Fibroblast of the conjunctiva (primary cell): Measurements from ENCODE around the gene FCER1G.
A peak's percentile ranks its signal among the peaks of the same experiment; 100 is the strongest.

Experiments used
- DNase-seq: peaks from one replicate; pipeline ENCODE4 v3.0.0-alpha.2; 2010; ENCODE audit warnings: low read depth

FCER1G gene

DNA sequence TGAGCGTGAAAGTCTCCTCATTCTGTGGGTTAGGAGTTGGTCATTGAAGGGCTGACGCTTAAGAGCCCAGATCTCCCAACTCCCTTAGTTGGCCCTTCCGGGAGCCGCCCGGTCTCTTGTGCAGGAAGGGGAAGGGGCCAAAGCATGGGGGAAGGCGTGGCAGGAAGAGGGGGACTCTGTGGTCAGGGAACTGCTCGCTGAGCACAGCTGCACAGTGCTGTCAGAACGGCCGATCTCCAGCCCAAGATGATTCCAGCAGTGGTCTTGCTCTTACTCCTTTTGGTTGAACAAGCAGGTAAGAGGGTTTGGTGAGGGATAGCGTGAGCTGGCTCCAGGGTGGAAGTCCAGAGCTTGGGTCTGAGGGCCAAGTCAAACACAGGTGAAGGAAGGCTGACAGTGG, at the start of gene FCER1G:
TSS of gene FCER1G (plus strand) at position 220 of the 400 bp plus-strand sequence. CDS start at position 247, 27 bp downstream.
- DNase-seq, result no peak

DNA sequence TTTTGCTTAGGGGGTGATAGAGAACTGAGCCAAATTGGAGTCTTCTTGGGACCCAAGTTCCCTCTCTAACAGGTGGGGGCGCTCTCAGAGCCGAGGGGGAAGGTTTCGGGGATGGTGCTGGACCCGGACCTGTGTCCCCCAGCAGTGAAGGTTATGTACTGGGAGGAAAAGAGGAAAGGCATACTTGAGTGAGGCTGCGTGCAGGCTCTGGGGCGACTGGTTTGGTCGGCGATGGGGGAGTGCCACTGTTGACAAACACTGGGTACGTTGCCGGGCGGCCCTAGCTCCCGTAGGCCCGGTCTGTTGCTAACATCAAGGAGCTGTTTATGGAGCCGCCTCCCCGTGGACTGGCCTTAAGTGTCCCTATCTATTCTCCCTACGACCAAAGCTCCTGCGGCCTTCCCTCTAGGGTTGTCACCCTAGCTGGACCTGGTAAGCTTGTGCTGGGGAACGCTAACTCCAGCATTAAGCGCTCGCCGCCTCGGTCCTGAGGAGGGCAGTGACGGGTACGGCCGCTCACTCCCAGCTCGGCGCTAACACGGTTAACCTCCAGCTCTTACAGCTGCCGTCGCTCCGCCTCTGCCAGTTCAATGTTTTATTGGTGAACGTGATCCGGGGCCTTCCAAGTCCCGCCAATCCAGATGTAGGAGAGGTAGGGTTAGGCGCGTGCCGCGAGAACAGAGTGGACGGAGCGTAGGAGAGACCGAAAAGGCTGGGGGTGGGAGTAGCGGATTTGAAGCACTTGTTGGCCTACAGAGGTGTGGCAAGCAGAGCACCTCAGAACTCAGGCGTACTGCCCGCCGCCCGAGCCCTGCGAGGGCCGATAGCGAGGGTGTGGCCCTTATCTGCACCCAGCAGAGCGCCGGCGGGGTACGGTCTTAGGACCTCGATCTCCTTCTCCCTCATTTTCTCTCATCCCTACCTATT, 49.1 kb upstream of the FCER1G start, which contains the start of gene PPOX:
TSS of gene PPOX (plus strand) at position 685 of the 927 bp plus-strand sequence. CDS start 422 bp downstream, outside the sequence.
- peak; percentile 97 for DNase-seq

DNA sequence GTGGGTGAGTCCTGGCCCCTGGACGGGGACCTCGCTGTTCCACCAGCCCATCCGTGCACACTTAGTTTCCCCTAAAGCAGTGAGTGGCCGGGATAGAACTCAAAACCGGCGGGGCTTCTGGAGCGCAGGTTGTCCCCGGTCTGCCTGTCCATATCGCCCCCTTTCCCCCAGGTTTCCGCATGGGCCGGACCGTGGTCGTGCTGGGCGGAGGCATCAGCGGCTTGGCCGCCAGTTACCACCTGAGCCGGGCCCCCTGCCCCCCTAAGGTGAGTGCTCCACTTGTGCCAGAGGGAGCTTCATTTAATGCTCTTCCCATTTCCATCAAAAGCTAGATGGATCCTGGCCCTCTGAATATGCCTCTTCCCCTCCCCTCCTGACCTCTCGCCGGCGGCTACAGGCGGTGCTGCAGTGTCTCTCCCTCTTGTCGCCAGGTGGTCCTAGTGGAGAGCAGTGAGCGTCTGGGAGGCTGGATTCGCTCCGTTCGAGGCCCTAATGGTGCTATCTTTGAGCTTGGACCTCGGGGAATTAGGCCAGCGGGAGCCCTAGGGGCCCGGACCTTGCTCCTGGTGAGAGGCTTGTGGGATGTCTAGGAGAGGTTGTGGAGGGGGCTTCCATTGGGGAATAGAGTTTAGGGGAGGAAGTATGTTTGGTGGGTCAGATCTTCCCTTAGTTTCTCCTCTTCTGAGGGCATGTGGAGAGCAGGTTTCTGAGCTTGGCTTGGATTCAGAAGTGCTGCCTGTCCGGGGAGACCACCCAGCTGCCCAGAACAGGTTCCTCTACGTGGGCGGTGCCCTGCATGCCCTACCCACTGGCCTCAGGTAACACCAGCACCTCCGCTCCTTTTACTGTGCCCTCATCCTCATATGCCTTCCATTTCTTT, 48.2 kb upstream of the FCER1G start:
- no peak for DNase-seq

GRCh38 chr1:161168906-161169305, 46.2 kb upstream of the FCER1G start:
- no peak for DNase-seq

DNA sequence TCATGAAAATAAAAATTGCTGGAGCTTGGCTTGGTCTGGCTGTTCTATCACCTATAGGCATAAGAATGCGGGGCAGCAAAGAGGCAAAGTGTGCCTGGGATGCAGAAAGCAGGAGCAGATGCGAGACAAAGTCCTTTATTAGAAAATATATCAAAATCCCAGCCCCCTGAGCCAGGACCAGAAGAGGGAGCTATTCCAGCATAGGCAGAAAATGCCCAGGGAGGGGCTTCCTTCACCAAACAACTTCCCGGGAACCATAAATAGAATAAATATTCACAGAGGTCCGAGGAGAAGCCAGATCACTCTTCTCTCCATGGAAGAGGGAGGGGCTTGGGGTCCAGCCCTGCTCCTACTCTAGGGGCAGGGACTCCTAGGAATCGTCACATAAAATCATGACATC, 43.9 kb upstream of the FCER1G start:
- DNase-seq, result no peak

GRCh38 chr1:161171696-161172095, 43.4 kb upstream of the FCER1G start:
- no peak for DNase-seq

GRCh38 chr1:161172349-161172748, 42.7 kb upstream of the FCER1G start:
- DNase-seq, result no peak

DNA sequence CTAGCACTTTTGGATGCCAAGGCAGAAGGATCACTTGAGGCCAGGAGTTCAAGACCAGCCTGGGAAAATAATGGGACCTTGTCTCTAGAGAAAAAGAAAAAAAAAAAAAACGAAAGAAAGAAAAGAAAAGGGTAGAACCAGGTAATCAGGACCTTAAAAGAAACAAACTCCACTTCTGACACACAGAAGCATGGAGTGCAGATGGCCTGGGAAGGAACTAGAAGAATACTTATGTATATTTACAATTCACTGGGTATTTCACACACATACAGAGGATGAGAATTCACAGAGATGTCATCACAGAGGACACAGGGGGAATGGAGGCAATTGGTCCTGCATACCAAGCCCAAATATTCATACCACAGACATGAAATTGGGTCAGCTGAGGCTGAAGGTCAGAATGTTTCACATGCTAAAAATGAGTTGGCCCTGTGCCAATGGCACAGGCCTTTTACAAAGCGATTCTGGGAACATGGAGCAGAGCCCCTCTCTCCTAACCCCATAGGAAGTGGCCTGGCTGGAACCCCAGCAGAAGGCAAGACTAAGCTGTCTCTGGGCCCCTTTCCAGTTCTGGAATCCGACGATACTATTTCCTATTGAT, 42.2 kb upstream of the FCER1G start:
- DNase-seq, result peak; percentile 79

DNA sequence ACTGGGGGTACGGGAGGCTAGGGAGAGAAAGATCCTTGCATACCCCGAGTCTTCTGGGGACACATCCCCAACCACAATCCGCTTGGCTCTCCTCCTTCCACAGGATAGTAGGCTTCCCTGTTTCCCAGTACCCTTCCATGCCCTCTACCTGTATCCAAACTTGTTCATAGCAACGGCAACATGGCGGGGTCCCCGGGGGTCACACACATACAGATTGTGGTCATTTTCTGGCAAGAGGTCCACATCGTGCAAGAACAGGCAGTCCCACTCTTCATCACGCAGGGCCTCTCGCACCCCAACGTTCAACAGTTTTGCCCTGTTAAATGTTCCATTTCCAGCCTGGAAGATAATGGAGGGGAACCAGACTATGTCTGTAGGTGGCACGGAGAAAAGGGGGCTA, 41.4 kb upstream of the FCER1G start:
- DNase-seq, result no peak

- no peak for DNase-seq
Observed at GRCh38 chr1:161174911-161175310, 40.2 kb upstream of the FCER1G start.

DNA sequence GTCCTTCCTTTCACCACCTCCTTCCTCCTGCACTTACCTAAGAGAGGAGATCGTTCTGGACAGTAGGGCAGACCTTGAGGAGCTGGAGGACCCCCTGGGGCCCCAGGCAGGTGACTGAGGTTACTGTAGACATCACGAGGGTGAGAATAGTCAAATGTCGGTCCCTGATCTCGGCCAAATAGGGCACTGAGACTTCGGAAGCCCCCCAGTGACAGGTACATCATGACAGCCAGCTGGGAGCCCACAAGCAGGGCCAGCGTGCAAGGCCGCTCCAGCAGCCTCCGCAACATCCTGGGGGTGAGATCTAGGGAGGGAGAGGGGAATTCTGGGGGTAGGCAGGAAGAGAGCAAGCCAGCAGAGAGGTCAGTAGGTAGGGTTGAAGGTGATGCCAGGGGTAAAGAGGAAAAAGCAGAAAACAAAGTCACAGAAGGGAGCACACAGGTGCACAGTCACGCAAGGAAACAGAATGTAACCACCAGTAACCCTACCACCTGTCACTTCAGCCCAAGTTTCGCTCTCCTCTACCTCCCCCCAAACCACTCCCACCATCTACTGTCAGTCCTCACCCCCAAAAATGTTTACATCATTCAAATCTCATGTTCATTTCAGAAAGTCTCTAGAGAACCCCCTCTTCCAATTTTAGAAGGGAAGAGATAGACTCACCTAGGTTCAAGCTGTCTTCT, 39.2 kb upstream of the FCER1G start:
- DNase-seq, result no peak

- DNase-seq, result no peak
Observed at GRCh38 chr1:161176468-161177111, 38.5 kb upstream of the FCER1G start.

DNA sequence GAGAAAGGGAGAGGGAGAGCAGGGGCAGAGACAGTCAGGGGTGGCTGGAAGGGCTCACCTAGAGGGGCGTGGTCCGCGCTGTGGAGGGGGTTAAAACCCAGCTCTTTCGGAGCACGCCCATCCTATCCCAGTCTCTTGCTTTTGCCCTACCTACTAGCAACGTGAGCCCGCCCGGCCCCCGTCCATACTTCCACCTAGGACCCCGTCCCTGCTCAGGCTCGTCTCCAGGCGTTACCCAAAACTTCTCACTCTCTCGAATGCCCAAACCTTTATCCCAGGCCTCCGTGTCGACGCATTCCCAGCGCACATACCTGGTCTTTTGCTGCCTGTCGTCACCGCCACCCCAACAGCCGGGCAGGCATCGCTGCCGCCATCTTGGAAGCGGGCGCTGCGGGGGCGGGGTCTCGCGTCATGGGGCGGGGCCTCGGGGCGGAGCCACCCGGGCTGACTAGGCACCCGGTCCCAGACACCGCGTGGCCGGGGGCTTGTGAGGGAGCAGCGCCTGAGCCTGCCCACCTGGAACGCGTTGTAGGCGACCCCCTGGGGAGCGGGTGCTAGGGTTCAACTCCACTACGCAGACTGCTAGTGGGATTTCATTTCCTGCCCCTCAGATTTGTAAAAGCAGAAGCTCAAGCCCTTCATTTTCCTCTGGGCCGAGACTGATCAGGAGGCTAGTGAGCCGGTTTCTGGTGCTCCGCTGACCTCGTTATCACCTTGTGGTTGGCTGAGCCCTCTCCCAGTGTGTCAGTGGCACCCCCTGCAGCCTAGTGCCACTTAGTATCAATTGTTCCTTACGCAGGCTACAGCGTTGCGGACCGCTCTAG, 37.8 kb upstream of the FCER1G start, which contains the start of gene B4GALT3:
TSS of gene B4GALT3 (minus strand) at position 396 of the 824 bp plus-strand sequence. CDS start 1,447 bp downstream, outside the sequence.
- DNase-seq, result no peak

DNA sequence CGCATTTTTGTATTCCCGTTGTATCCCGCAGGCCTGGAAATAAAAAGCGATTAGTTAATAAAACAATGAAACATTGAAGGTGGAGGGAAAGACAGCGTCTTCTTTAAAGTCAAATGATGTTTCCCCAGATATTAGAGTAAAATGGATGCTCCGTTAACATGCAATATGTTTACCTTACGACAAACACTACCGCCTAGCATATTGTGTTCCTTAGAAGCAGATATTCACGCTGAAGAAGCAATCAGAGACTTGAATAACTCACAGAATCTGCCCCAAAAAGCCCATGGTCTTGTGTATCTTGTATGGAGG, 37.2 kb upstream of the FCER1G start:
- no peak for DNase-seq

DNA sequence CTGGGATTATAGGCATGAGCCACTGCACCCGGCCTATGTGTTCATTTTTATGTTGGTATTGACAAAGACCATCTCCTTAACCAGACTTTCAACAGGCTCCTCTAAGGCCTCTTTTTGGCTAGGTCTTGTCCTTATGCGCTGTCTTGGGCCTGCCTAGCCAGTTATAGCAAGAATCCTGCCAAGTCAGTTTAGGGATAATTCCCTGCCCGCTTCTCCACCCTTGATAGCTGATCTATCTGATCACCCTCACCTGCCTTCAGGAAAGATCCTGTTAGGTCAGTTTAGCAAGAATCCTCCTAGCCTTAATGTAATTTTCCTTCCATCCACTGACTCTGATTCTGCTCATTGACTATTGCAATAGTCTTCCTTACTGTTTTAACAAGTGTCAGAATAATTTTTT, 35.4 kb upstream of the FCER1G start:
- DNase-seq, result no peak

- no peak for DNase-seq
Observed at GRCh38 chr1:161180639-161181038, 34.5 kb upstream of the FCER1G start.

DNA sequence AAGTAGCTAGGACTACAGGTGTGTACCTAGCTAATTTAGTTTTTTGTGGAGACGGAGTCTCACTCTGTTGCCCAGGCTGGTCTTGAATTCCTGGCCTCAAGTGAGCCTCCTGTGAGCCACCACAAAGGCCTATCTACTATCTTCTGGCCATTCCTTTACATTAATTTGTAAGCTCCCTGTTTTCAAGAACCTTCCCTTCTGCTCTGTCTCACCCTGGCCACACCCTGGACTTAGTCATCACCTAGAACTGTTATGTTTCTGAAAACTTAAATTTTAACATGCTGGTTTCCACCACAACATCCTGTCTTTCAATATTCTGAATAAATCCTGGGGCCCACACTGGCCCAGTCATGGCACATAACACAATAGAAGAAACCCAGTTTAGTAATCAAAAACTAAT, 32.9 kb upstream of the FCER1G start:
- no peak for DNase-seq

DNA sequence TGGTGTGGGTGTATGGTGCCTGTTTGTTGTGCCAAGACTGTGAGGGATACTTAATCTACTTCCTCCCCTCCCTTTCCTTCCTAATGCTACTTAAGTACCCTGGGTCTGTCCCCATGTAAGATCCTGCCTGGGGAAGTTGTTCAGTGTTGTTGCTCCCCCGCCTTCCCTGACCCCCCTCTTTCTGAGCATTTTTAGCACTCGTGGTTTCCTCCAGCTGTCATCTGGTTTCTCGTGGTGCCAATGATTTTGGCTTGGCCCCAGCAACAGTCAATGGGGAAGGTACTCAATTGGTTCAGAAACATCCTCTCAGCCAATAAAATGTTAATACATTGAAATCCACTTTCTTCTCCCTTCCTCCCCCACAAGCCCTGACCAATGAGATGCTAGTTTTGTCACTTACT, 29.8 kb upstream of the FCER1G start:
- DNase-seq, result no peak

DNA sequence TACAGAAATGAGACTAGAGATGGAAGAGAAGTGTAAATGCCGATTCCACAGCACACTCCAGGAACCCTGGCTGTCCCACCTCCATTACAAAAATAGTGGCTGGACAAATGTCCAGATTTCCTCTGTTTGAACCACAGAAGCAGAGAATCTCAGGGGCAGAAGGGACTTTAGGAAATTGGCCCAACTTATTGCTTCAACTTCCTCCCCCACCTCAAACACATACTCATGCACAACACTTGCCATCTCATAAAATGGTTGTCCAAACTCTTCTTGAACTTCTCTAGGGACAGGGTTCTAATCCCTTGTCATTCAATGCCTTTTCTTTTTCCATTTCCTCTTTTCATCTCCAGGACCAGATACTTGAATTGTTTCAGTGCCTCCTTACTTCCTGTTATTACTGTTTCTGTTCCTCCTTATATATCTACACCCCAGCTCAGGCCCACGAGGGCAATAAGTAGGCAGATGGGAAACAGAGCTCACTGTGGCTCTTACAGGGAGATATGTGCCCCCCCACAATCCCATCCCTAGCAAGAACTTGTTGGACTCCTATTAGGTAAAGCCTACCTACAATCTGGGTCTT, 29.3 kb upstream of the FCER1G start:
- DNase-seq, result no peak

GRCh38 chr1:161187311-161187710, 27.8 kb upstream of the FCER1G start:
- no peak for DNase-seq
